GM18951 (cell line): ENCODE measurements around the gene FAR2.
"Not testable (repeated sequence)": the region's sequence is repeated elsewhere in the genome, so short reads cannot be mapped to it uniquely, and the experiment has no call there.

Source experiments
- POLR2A ChIP-seq: IDR thresholded peaks from 4 replicates; pipeline ENCODE4 v1.6.1; 2011; ENCODE audit warnings: mild to moderate bottlenecking; ENCODE audit not compliant: insufficient read length, insufficient read depth; ENCODE audit errors: extremely low read depth
- in situ Hi-C: fragments of 300-500 bp; cut with MboI; formaldehyde crosslinking; loops from one replicate; pipeline ENCODE4 v1.12.0; 2022; ENCODE audit warnings: low sequenced_read_pairs, mixed read lengths, inconsistent platforms; ENCODE audit not compliant: unreplicated experiment

Gene FAR2

GRCh38 chr12:29273178-29273843, 124.2 kb downstream of the FAR2 start:
- in situ Hi-C loops = no loop called here
- TF ChIP-seq POLR2A = no peak

- TF ChIP-seq POLR2A = no peak
- in situ Hi-C loops = no loop called here
Observed at GRCh38 chr12:29275834-29276233, 126.8 kb downstream of the FAR2 start.

- no peak for TF ChIP-seq POLR2A
- in situ Hi-C loops = no loop called here
Observed at GRCh38 chr12:29277231-29277630, 128.2 kb downstream of the FAR2 start.

- TF ChIP-seq POLR2A = no peak
- in situ Hi-C loops = no loop called here
Observed at GRCh38 chr12:29278673-29279420, 129.8 kb downstream of the FAR2 start.

- in situ Hi-C loops = no loop called here
Observed at GRCh38 chr12:29281371-29282005, 132.4 kb downstream of the FAR2 start.

GRCh38 chr12:29282031-29282816, 133.1 kb downstream of the FAR2 start:
- in situ Hi-C loops = no loop called here
- TF ChIP-seq POLR2A = no peak

More at GRCh38 chr12:29281371-29282005, 132.4 kb downstream of the FAR2 start:
- no peak for TF ChIP-seq POLR2A

GRCh38 chr12:29283969-29284700, 135.1 kb downstream of the FAR2 start:
- in situ Hi-C loops = no loop called here
- no peak for TF ChIP-seq POLR2A

GRCh38 chr12:29286081-29286790, 137.2 kb downstream of the FAR2 start:
- TF ChIP-seq POLR2A = no peak
- in situ Hi-C loops = no loop called here

GRCh38 chr12:29287622-29288021, 138.5 kb downstream of the FAR2 start:
- in situ Hi-C loops = no loop called here

GRCh38 chr12:29288031-29288430, 139.0 kb downstream of the FAR2 start:
- in situ Hi-C loops = no loop called here
- TF ChIP-seq POLR2A = no peak

More at GRCh38 chr12:29287622-29288021, 138.5 kb downstream of the FAR2 start:
- TF ChIP-seq POLR2A = no peak

GRCh38 chr12:29290475-29290874, 141.4 kb downstream of the FAR2 start:
- in situ Hi-C loops = not testable (repeated sequence)

GRCh38 chr12:29291226-29291625, 142.1 kb downstream of the FAR2 start:
- in situ Hi-C loops = no loop called here
- no peak for TF ChIP-seq POLR2A
